Measurements from ENCODE around the gene KLF14. TPM values are rescaled to one million over a fixed set of nuclear protein-coding genes. Genes with fewer than 3 reads are reported as not detected.

KLF14 gene
- total and polyA plus RNA-seq, 2 of the 13 experiments (the other 11 are each of a cell fraction or from before 2014, with no cell fraction given), result not detected

DNA sequence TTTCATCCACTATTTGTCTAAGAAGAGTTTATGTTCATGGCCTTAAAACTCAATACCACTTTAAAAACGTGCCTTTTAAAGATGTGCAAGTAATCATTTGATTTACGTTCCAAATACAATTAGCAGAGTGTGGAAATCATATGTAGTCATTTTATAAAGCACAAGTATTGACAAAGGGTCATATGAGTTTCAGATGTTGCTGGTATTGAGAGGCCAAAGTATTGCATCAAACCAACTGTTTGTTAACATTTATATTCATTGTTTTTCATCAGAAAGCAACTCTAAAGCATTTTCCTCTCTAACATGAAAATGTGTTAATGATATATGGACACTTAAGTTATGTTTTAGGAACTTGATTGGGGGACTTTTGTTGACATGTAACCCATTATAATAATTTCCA is 36.2 kb downstream of the KLF14 start:
- H3K27ac ChIP-seq (ENCODE audit: extremely low read length, insufficient read depth, low read length), result no peak overlapping the region
- H3K9ac ChIP-seq (ENCODE audit: insufficient read depth, low read depth, low read length), result no peak overlapping the region
- H3K79me2 ChIP-seq (ENCODE audit: insufficient read depth, low read length), result no peaks in the 10 kb centered on the region
- BruUV-seq (replicated peaks), result no TSS peak
- no peak for FAIRE-seq
- CTCF ChIA-PET (ENCODE audit: low intra/inter-chr PET ratio, low total read pairs), result no interaction called here
- in situ Hi-C loops (cut with HindIII; ENCODE audit: extremely low pct_ligation_motif_present, low pct_unique_long_range_greater_than_20kb) (no loop called here), intact Hi-C loops (cut with micrococcal nuclease; ENCODE audit: unreplicated experiment) (loop anchor here (2.0 kb wide), 1 partner anchor 455 kb away; no protein-coding TSS in a partner anchor)
- no peak for DNase-seq (ENCODE audit: low spot score)
- H4K20me1 ChIP-seq (ENCODE audit: insufficient read depth, low read length), result no peaks in the 10 kb centered on the region
- no peak for ATAC-seq
- H3K4me3 ChIP-seq (replicated peaks in 1 of 3; ENCODE audit: insufficient read depth in 1 of 3, low read depth in 2 of 3, low read length in 3 of 3), result no peak overlapping the region
- no peak overlapping the region for H3K4me2 ChIP-seq (ENCODE audit: low read depth, low read length)
- TF ChIP-seq ZNF256 (CRISPR knock-in tag; conservative IDR thresholded peaks at IDR 0.05) (no peak), MEIS1 (CRISPR knock-in tag; IDR thresholded peaks at IDR 0.05; ENCODE audit: borderline replicate concordance) (no peak), CC2D1A (CRISPR knock-in tag; IDR thresholded peaks at IDR 0.05) (no peak), ZNF572 (CRISPR knock-in tag; IDR thresholded peaks at IDR 0.05) (no peak), ZNF367 (CRISPR knock-in tag; IDR thresholded peaks at IDR 0.05; ENCODE audit: borderline replicate concordance) (no peak), TCF12 (IDR thresholded peaks at IDR 0.05) (no peak), TCF12 (CRISPR knock-in tag; IDR thresholded peaks at IDR 0.05) (no peak), ZNF576 (CRISPR knock-in tag; IDR thresholded peaks at IDR 0.05) (no peak), ZNF772 (CRISPR knock-in tag; IDR thresholded peaks at IDR 0.05) (no peak), ZSCAN20 (CRISPR knock-in tag; IDR thresholded peaks at IDR 0.05; ENCODE audit: borderline replicate concordance) (no peak)
- TF ChIP-seq, protein P1, sequence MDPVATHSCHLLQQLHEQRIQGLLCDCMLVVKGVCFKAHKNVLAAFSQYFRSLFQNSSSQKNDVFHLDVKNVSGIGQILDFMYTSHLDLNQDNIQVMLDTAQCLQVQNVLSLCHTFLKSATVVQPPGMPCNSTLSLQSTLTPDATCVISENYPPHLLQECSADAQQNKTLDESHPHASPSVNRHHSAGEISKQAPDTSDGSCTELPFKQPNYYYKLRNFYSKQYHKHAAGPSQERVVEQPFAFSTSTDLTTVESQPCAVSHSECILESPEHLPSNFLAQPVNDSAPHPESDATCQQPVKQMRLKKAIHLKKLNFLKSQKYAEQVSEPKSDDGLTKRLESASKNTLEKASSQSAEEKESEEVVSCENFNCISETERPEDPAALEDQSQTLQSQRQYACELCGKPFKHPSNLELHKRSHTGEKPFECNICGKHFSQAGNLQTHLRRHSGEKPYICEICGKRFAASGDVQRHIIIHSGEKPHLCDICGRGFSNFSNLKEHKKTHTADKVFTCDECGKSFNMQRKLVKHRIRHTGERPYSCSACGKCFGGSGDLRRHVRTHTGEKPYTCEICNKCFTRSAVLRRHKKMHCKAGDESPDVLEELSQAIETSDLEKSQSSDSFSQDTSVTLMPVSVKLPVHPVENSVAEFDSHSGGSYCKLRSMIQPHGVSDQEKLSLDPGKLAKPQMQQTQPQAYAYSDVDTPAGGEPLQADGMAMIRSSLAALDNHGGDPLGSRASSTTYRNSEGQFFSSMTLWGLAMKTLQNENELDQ (CRISPR knock-in tag; IDR thresholded peaks at IDR 0.05; ENCODE audit: borderline replicate concordance), result no peak
- no peaks in the 10 kb centered on the region for H3K9me3 ChIP-seq (ENCODE audit: low read length)
- H3K4me1 ChIP-seq (ENCODE audit: insufficient read depth, low read length), result no peaks in the 10 kb centered on the region
- 14% methylated on average over 2 of the region's 2 CpGs for WGBS (ENCODE audit: low lambda C conversion rate)
- no peak overlapping the region for H2AFZ ChIP-seq (ENCODE audit: low read length)
- H3K27me3 ChIP-seq (ENCODE audit: control insufficient read depth in 1 of 2, insufficient read depth in 2 of 2, low read length in 2 of 2), result no peaks in the 10 kb centered on the region
- no peaks in the 10 kb centered on the region for H3K36me3 ChIP-seq (replicated peaks in 1 of 2; ENCODE audit: control insufficient read depth in 1 of 2, insufficient read depth in 2 of 2, low read length in 2 of 2)
- POLR2A ChIA-PET, result no interaction called here
